ENCODE measurements around the gene KCNJ4.

Gene KCNJ4

DNA sequence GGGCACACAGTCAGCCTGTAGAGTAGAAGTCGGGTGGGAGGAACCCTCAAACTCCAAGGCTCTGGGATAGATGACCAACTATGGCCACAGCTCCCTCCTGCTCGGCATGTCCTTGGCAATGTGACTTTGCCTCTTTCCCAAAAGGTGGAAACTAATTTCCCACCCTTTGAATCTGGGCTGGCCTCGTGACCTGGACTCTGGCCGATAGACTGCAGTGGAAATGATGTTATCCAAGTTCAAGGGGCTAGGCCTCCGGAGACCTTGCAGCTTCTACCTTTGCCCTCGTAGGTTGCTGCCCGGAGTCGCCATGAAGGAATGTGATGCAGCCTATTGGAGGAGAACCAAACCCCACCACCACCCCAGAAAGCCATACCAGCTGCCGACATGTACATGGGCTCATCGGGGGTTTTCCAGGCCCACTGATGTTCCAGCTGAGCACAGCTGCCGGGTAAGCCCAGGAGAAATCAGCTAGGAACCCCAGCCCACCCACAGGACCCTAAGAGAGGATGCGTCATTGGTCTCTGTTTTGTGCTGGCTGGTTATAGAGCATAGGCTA lies 30.4 kb downstream of the KCNJ4 start:
- DNase-seq (ENCODE audit: low read depth) = no peak
- TF ChIP-seq, protein P1, sequence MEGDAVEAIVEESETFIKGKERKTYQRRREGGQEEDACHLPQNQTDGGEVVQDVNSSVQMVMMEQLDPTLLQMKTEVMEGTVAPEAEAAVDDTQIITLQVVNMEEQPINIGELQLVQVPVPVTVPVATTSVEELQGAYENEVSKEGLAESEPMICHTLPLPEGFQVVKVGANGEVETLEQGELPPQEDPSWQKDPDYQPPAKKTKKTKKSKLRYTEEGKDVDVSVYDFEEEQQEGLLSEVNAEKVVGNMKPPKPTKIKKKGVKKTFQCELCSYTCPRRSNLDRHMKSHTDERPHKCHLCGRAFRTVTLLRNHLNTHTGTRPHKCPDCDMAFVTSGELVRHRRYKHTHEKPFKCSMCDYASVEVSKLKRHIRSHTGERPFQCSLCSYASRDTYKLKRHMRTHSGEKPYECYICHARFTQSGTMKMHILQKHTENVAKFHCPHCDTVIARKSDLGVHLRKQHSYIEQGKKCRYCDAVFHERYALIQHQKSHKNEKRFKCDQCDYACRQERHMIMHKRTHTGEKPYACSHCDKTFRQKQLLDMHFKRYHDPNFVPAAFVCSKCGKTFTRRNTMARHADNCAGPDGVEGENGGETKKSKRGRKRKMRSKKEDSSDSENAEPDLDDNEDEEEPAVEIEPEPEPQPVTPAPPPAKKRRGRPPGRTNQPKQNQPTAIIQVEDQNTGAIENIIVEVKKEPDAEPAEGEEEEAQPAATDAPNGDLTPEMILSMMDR (IDR thresholded peaks at IDR 0.05; ENCODE audit: low read length, missing control alignments) = no peak
- no peak overlapping the region for H3K4me3 ChIP-seq (replicated peaks; ENCODE audit: low read depth, low read length)

DNA sequence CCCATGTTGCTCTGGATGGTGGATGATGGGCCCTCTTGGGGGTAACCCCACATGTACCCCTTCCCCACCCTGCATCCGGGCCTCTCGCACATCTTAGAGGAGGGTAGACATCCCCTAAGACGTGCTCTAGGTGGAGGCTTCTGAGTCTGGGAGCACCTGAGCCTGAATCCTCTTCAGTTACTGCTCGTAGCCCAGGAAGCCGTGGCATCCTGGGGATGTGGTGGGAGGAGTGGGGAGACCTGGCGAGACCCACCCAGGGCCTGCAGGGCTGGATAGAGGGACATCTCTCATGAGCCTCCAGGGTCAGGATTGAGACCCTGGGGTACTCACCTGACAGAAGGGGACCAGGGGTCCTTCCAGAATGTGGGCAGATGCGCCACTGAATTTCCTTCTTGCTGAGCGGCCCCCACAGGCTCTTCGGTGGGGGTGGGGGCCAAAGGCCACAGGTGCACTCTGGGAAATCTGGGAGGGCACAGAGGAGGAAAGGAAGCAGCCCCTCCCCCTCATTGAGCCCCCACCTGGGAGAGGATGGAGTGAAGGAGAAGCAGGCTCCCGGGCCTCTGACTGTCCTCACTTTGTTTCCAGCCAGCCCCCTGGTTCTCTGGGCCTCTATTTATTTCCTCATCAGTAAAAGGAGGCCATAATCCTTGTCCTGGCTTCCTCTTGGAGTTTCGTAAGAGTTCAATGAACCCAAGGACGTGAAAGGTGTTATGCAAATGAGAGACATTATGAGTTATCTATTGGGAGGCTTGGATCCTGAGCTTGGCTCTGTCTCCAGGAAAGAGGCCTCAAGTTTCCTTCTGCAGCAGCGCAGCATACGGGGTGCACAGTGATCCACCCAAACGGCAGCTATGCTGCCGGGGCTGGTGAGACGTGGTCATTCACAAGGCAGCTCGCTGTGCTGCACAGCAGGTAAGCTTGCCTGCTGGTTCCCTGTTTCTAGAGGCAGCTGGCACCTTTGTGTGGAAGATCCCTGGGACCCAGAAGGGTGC lies 31.2 kb downstream of the KCNJ4 start:
- TF ChIP-seq, protein P1 (IDR thresholded peaks at IDR 0.05; ENCODE audit: low read length, missing control alignments) = no peak
- no peak for DNase-seq (ENCODE audit: low read depth)
- no peak overlapping the region for H3K4me3 ChIP-seq (replicated peaks; ENCODE audit: low read depth, low read length)

DNA sequence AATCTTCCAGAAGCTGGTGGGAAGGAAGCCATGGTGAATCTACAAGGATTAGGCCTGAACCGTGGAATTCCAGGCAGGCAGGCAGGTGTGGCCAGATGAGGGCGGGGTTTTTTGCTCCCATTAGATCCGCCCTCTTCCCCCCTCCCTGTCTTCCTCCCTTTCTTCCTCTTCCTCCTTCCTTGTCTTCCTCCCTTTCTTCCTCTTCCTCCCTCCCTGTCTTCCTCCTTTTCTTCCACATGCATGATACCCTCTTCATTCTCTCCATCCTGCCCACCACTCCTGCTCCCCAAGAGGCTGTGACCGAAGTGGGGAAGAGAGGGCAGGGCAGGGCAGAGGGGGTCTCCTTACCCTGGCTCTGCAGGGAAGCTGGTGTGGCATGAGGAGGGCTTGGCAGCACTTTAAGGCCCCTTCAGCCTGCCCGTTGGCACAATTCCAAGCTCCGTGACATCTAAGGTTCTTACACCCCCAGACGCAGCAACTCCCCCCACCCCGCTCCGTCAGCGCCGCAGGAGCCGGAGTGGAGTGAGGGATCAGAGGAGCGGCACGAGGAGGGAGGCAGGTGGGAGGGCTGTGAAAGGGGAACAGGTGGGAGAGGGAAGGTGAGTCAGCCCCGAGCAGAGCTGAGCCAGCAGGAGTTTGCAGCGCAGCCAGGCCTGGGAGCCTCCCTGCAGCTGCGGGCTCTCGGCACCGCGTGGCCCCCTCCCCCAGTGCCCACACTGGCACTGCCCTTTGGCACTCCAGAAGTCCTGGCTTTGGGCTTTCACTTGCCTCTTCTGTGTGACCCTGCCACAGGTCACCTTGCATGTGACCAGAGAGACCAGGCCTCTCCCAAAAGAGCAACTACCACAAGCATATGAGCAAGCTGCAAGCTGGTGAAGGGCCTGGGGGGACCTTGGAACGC lies 32.1 kb downstream of the KCNJ4 start:
- no peak overlapping the region for H3K4me3 ChIP-seq (replicated peaks; ENCODE audit: low read depth, low read length)
- no peak for DNase-seq (ENCODE audit: low read depth)
- TF ChIP-seq, protein P1 (IDR thresholded peaks at IDR 0.05; ENCODE audit: low read length, missing control alignments) = no peak

DNA sequence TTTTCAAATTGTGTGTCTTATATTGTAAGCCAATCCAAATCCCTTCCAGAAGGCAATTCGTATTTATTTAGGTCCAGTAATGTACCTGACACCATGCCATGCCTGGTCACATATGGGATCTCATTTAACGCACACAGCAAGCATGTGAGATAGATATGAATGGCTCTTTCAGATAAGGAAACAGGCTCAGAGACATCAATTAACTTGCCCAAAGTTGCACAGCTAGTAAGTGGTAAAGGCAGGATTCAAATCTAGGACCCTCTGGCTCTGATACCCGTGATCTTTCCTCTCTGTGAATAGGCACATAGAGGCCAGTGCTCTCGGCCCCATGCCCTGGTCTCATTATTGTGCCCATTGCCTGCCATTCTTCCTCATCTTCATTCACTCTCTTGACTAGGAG lies 34.3 kb downstream of the KCNJ4 start:
- DNase-seq (ENCODE audit: low read depth) = no peak
- TF ChIP-seq, protein P1 (IDR thresholded peaks at IDR 0.05; ENCODE audit: low read length, missing control alignments) = no peak

DNA sequence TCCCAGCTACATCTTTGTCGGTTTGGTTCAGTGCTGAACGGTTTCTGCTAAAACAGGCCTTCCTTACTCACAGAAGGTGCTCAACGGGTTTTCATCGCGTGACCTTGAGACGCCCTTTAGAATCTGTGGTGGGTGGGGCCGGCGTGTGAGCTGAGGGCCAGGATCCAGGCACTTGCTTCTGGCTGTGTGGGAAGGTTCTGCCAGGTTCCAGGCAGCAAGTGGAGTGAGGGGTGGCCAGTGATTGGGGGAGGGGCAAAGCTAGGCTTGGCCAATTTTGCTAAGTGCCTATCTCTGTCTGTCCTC lies 35.2 kb downstream of the KCNJ4 start:
- TF ChIP-seq, protein P1 (IDR thresholded peaks at IDR 0.05; ENCODE audit: low read length, missing control alignments) = no peak
- DNase-seq (ENCODE audit: low read depth) = no peak
- no peak overlapping the region for H3K4me3 ChIP-seq (replicated peaks; ENCODE audit: low read depth, low read length)

More for the DNA sequence above, 34.3 kb downstream of the KCNJ4 start:
- H3K4me3 ChIP-seq (replicated peaks; ENCODE audit: low read depth, low read length) = no peak overlapping the region

DNA sequence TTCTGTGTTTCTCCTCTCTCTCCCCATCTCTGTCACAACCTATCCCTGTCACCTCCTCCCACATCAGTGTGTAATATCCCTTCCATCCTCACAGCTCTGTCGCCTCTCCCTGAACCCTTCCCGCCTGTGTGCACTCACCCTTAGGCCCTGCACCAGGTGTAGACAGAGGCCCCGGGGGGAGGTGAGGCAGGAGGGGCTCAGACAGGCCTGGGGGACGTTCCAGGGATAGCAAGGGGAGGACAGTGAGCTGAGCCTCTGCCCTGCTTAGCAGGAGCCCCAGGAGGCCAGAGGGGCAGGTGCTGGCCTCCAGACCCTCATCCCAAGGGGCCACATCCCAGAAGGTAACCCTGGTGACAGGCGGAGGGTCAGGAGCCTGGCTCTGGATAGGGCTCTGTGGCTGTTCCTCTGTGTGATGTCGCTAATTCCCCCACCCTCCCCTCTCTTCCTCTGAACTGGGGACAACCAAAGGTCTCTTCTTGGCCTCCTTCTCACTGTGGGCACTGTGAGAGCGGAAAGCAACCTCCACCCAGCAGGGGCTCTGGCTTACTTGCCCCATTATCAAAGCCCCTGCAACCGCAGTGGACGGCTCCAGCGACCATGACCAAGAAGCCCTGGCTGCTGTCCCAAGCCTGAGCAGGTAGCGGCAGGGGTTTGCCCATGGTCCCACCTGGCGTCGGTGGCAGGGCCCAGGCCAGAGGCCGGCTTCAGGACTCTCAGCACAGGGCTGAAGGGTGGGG lies 35.7 kb downstream of the KCNJ4 start:
- TF ChIP-seq, protein P1 (IDR thresholded peaks at IDR 0.05; ENCODE audit: low read length, missing control alignments) = no peak
- no peak overlapping the region for H3K4me3 ChIP-seq (replicated peaks; ENCODE audit: low read depth, low read length)
- no peak for DNase-seq (ENCODE audit: low read depth)

Measured in fibroblast of pulmonary artery (primary cell).